Mesendoderm (in vitro differentiated cells): Measurements from ENCODE around the gene ATXN7L1. TPM values are rescaled to one million over a fixed set of nuclear protein-coding genes. Genes with fewer than 3 reads are reported as not detected.

ENCODE experiments used
- DNase-seq: peaks from one replicate; pipeline ENCODE4 v3.0.0; 2013
- H2AK5ac ChIP-seq: 2 replicates; pipeline ENCODE4 v1.6.1; 2013; ENCODE audit warnings: low read length, inconsistent platforms
- H2BK120ac ChIP-seq: 2 replicates; pipeline ENCODE4 v1.6.1; 2013; ENCODE audit warnings: low read depth, mild to moderate bottlenecking, low read length, moderate library complexity, mixed read lengths
- H2BK15ac ChIP-seq: replicated peaks from 2 replicates; pipeline ENCODE4 v1.6.1; 2013; ENCODE audit warnings: low read depth, mild to moderate bottlenecking, moderate library complexity
- H2BK5ac ChIP-seq: 2 replicates; pipeline ENCODE4 v1.6.1; 2013; ENCODE audit warnings: low read length, inconsistent platforms
- H3K18ac ChIP-seq: 2 replicates; pipeline ENCODE4 v1.6.1; 2013; ENCODE audit warnings: mild to moderate bottlenecking, low read length, mixed read lengths
- H3K23ac ChIP-seq: one replicate; pipeline ENCODE4 v1.6.1; 2013; ENCODE audit warnings: low read length
- H3K27ac ChIP-seq: 2 replicates; pipeline ENCODE4 v1.5.1; 2013; ENCODE audit warnings: low read depth, mild to moderate bottlenecking, inconsistent platforms, low read length, moderate library complexity
- H3K27me3 ChIP-seq: 2 replicates; pipeline ENCODE4 v1.6.1; 2013; ENCODE audit warnings: low read length, control low read depth, mild to moderate bottlenecking, inconsistent platforms; ENCODE audit not compliant: insufficient read depth, poor library complexity
- H3K36me3 ChIP-seq: 2 replicates; pipeline ENCODE4 v1.6.1; 2013; ENCODE audit warnings: low read length, inconsistent platforms; ENCODE audit not compliant: control insufficient read depth, insufficient read depth
- H3K4ac ChIP-seq: one replicate; pipeline ENCODE4 v1.6.1; 2013; ENCODE audit warnings: low read depth, mild to moderate bottlenecking, low read length, moderate library complexity
- H3K4me1 ChIP-seq: 2 replicates; pipeline ENCODE4 v1.6.1; 2013; ENCODE audit warnings: low read depth, low read length, inconsistent platforms; ENCODE audit not compliant: control insufficient read depth
- H3K4me2 ChIP-seq: 2 replicates; pipeline ENCODE4 v1.6.1; 2013; ENCODE audit warnings: low read length
- H3K4me3 ChIP-seq: 2 replicates; pipeline ENCODE4 v1.5.1; 2013; ENCODE audit warnings: mild to moderate bottlenecking, low read length
- H3K56ac ChIP-seq: one replicate; pipeline ENCODE4 v1.6.1; 2013; ENCODE audit warnings: low read length
- H3K79me1 ChIP-seq: 2 replicates; pipeline ENCODE4 v1.6.1; 2013; ENCODE audit warnings: low read length, inconsistent platforms
- H3K79me2 ChIP-seq: 2 replicates; pipeline ENCODE4 v1.6.1; 2013; ENCODE audit warnings: mild to moderate bottlenecking, low read length; ENCODE audit not compliant: control insufficient read depth, insufficient read depth
- H3K9ac ChIP-seq: 2 replicates; pipeline ENCODE4 v1.6.1; 2013; ENCODE audit warnings: low read length, inconsistent platforms
- H4K5ac ChIP-seq: one replicate; pipeline ENCODE4 v1.6.1; 2013; ENCODE audit warnings: low read length
- H4K8ac ChIP-seq: one replicate; pipeline ENCODE4 v1.6.1; 2013; ENCODE audit warnings: low read depth, mild to moderate bottlenecking, control low read depth, low read length, moderate library complexity
- WGBS: extraction: QIAGEN DNeasy Blood & Tissue Kit; methylation state at CpG from one replicate; pipeline ENCODE4 v1.1.7; 2013; ENCODE audit warnings: low lambda C conversion rate, missing lambda C conversion rate; ENCODE audit not compliant: insufficient coverage; ENCODE audit errors: extremely low coverage; 5-methylcytosine and 5-hydroxymethylcytosine counted together
- polyA plus RNA-seq, 2 experiments: library from polyadenylated mRNA; stranded (reverse); fragments of 200-250 nt; gene quantifications; one replicate each; pipeline ENCODE4 v1.2.3, GENCODE V29; 2013

ATXN7L1 gene, protein sequence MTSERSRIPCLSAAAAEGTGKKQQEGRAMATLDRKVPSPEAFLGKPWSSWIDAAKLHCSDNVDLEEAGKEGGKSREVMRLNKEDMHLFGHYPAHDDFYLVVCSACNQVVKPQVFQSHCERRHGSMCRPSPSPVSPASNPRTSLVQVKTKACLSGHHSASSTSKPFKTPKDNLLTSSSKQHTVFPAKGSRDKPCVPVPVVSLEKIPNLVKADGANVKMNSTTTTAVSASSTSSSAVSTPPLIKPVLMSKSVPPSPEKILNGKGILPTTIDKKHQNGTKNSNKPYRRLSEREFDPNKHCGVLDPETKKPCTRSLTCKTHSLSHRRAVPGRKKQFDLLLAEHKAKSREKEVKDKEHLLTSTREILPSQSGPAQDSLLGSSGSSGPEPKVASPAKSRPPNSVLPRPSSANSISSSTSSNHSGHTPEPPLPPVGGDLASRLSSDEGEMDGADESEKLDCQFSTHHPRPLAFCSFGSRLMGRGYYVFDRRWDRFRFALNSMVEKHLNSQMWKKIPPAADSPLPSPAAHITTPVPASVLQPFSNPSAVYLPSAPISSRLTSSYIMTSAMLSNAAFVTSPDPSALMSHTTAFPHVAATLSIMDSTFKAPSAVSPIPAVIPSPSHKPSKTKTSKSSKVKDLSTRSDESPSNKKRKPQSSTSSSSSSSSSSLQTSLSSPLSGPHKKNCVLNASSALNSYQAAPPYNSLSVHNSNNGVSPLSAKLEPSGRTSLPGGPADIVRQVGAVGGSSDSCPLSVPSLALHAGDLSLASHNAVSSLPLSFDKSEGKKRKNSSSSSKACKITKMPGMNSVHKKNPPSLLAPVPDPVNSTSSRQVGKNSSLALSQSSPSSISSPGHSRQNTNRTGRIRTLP
- 27.2 TPM for polyA plus RNA-seq (2013, experiment 1 of 2)
- polyA plus RNA-seq (2013, experiment 2 of 2), result 28.3 TPM

DNA sequence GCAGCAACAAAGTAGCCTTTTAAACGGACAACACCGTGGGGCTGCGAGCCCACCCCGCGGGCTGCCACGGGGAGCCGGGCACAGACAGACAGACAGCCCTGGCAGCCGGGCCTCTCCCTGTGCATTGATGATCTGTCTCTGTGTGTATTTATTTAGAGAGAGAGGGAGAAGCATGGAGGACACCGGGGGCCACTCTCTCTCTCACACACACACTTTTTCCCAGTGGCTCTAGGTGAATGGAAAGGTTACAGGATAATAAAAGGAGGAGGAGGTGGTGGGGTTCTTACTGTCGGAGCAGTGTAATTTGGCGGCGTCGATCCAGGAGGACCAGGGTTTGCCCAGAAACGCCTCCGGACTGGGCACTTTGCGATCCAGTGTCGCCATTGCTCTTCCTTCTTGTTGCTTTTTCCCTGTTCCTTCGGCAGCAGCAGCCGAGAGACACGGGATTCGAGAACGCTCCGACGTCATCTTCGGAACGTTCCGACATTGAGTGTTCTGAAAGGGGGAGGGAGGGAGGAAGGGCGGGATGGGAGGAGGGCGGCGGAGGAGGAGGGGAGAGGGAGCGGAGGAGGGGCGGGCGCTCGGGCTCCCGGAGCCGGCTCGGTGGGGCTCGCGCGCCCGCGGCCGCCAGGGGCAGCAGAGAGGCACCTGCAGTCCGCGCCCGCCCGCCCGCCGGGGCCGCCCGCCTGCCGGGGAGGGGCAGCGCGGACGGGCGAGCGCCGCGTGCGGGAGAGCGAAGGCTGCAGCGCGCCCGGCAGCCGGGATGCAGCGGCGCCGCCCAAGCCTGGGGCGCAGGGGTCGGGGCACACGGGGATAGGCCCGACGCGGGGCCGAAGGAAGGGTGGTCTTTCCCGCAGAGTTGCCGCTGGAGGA, at the start of gene ATXN7L1:
TSS of gene ATXN7L1 (minus strand) at position 509 of the 873 bp plus-strand sequence. CDS start at position 468, 41 bp downstream.
- Histone ChIP-seq H3K4me2 (peak within 1 kb of the TSS; percentile 80), H3K36me3 (no peaks in the 10 kb centered on the region), H3K79me2 (peaks cover 32% of the 10 kb centered on the region), H2BK120ac (peak within 1 kb of the TSS; percentile 65), H2BK5ac (peak within 1 kb of the TSS; percentile 93), H3K9ac (peak within 1 kb of the TSS; percentile 97), H3K27me3 (no peaks in the 10 kb centered on the region), H4K5ac (no peak within 1 kb of the TSS), H2AK5ac (no peak within 1 kb of the TSS), H3K56ac (peak within 1 kb of the TSS; percentile 98), H2BK15ac (no peak within 1 kb of the TSS), H3K4ac (peak within 1 kb of the TSS; percentile 62), H3K23ac (no peak within 1 kb of the TSS), H3K79me1 (peaks cover 26% of the 10 kb centered on the region), H4K8ac (no peak within 1 kb of the TSS), H3K4me1 (peaks cover 17% of the 10 kb centered on the region), H3K18ac (peak within 1 kb of the TSS; percentile 98), H3K27ac (peak within 1 kb of the TSS; percentile 41), H3K4me3 (peak within 1 kb of the TSS; percentile 91)
- peak; percentile 99 for DNase-seq
- WGBS, result no CpG with 5 or more reads among the region's 77 CpGs

DNA sequence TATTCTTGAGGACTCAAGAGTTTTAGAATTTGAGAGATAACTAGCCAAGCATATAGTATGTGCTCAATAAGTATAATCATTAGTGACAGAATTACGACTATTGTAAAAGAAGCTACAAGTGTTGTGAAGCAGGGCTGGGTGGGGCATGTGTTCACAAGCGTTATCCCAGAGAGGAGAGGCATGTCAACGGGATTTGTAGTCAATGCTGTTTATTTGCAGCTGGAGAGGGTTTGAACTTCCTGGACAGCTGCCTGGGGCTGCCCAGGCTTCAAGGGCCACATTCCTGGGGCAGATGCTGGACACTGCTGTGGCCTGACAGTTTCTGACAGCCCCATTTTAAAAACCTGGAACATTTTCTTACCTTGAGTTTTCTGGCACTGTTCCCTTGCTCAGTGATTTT, 49.7 kb upstream of the ATXN7L1 start:
- Histone ChIP-seq H4K8ac (no peak overlapping the region), H3K23ac (no peak overlapping the region), H3K27me3 (no peaks in the 10 kb centered on the region), H2BK15ac (no peak overlapping the region), H3K4ac (no peak overlapping the region), H3K79me2 (no peaks in the 10 kb centered on the region), H3K18ac (no peak overlapping the region), H3K36me3 (no peaks in the 10 kb centered on the region), H2BK5ac (no peak overlapping the region), H4K5ac (no peak overlapping the region), H3K56ac (no peak overlapping the region), H3K27ac (no peak overlapping the region), H2BK120ac (no peak overlapping the region), H2AK5ac (no peak overlapping the region), H3K4me2 (no peak overlapping the region), H3K4me3 (no peak overlapping the region), H3K4me1 (no peaks in the 10 kb centered on the region), H3K79me1 (no peaks in the 10 kb centered on the region), H3K9ac (no peak overlapping the region)
- no CpG with 5 or more reads among the region's 3 CpGs for WGBS
- DNase-seq, result no peak

- no peak overlapping the region for H4K8ac ChIP-seq
- no peaks in the 10 kb centered on the region for H3K36me3 ChIP-seq
- H2BK5ac ChIP-seq, result no peak overlapping the region
- H3K27ac ChIP-seq, result no peak overlapping the region
- no peak overlapping the region for H4K5ac ChIP-seq
- no peak overlapping the region for H3K4me2 ChIP-seq
- no CpG with 5 or more reads among the region's 1 CpG for WGBS
- H2BK15ac ChIP-seq, result no peak overlapping the region
- no peak overlapping the region for H2BK120ac ChIP-seq
- H3K27me3 ChIP-seq, result no peaks in the 10 kb centered on the region
- no peak overlapping the region for H3K56ac ChIP-seq
- H3K4me3 ChIP-seq, result no peak overlapping the region
- H3K18ac ChIP-seq, result no peak overlapping the region
- H3K4ac ChIP-seq, result no peak overlapping the region
- H2AK5ac ChIP-seq, result no peak overlapping the region
- H3K79me1 ChIP-seq, result no peaks in the 10 kb centered on the region
- no peak for DNase-seq
- no peak overlapping the region for H3K9ac ChIP-seq
- no peak overlapping the region for H3K23ac ChIP-seq
- H3K79me2 ChIP-seq, result no peaks in the 10 kb centered on the region
- no peaks in the 10 kb centered on the region for H3K4me1 ChIP-seq
Observed at GRCh38 chr7:105924945-105925344, 48.5 kb upstream of the ATXN7L1 start.

DNA sequence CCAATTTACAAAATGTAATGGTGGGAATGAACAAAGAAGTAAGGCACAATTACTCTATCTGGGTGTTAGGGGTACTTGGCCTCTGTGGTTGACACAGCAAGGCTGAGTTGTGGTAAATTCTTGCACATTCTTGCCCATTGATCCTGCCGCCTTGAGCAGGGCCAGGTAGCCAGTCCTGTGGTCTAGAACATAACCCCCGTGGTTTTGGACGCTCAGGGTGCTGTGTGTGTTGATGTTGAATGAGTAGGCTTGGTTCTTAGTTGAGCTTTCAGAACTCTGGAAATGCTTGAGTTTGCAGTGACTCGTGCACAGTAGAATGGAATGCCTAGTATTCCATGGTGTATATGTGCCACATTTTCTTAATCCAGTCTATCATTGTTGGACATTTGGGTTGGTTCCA, 44.4 kb upstream of the ATXN7L1 start:
- Histone ChIP-seq H3K4me1 (no peaks in the 10 kb centered on the region), H3K79me1 (no peaks in the 10 kb centered on the region), H3K56ac (no peak overlapping the region), H3K27ac (no peak overlapping the region), H3K9ac (no peak overlapping the region), H3K4ac (no peak overlapping the region), H2BK15ac (no peak overlapping the region), H4K8ac (no peak overlapping the region), H3K23ac (no peak overlapping the region), H4K5ac (no peak overlapping the region), H3K4me3 (no peak overlapping the region), H3K27me3 (no peaks in the 10 kb centered on the region), H3K18ac (no peak overlapping the region), H3K36me3 (peaks cover 1% of the 10 kb centered on the region), H3K79me2 (no peaks in the 10 kb centered on the region), H3K4me2 (no peak overlapping the region), H2BK5ac (no peak overlapping the region), H2BK120ac (no peak overlapping the region), H2AK5ac (no peak overlapping the region)
- no peak for DNase-seq
- WGBS, result no CpG with 5 or more reads among the region's 4 CpGs

GRCh38 chr7:105917659-105918058, 41.3 kb upstream of the ATXN7L1 start:
- no peak overlapping the region for H2AK5ac ChIP-seq
- no peak overlapping the region for H3K18ac ChIP-seq
- no peak overlapping the region for H2BK120ac ChIP-seq
- H2BK15ac ChIP-seq, result no peak overlapping the region
- no peak for DNase-seq
- WGBS, result no CpG with 5 or more reads among the region's 2 CpGs
- H3K79me1 ChIP-seq, result no peaks in the 10 kb centered on the region
- no peak overlapping the region for H3K9ac ChIP-seq
- H3K4me1 ChIP-seq, result no peaks in the 10 kb centered on the region
- no peak overlapping the region for H3K4me3 ChIP-seq
- H4K8ac ChIP-seq, result no peak overlapping the region
- no peak overlapping the region for H3K4me2 ChIP-seq
- peaks cover 1% of the 10 kb centered on the region for H3K36me3 ChIP-seq
- no peak overlapping the region for H2BK5ac ChIP-seq
- H3K56ac ChIP-seq, result no peak overlapping the region
- H3K27me3 ChIP-seq, result no peaks in the 10 kb centered on the region
- no peak overlapping the region for H3K27ac ChIP-seq
- no peaks in the 10 kb centered on the region for H3K79me2 ChIP-seq
- H3K23ac ChIP-seq, result no peak overlapping the region
- H4K5ac ChIP-seq, result no peak overlapping the region
- H3K4ac ChIP-seq, result no peak overlapping the region
